ENCODE data around the gene TULP4. TPM values are rescaled to one million over a fixed set of nuclear protein-coding genes. Genes with fewer than 3 reads are reported as not detected.

TULP4 gene
- total RNA-seq, 4 donors from 2014 or later, result 129 to 170 (median 156) TPM

DNA sequence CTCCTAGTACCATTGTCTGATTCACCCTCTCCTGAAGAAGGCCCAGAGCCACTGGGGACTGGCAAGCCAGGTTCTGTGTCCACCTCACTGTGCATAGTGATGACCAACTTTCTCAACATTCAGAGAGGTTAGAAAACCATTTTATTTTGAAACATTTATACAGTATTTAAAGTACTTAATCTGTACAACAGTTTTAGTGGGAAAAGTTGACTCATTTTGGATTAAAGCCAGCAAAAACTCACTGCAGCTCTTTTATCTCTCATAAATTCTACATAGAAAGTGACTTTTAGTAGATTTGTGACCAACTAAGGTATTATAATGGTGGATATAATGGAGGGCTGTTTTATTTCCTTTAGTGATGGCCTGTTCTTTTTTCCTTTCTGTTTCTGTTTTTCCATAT is 9.7 kb downstream of the TULP4 start:
- Histone ChIP-seq H3K9me3 (no peaks in the 10 kb centered on the region), H3K27ac (replicated peaks in 1 of 4) (no peak overlapping the region), H3K27me3 (no peaks in the 10 kb centered on the region), H3K36me3 (no peaks in the 10 kb centered on the region), H3K4me1 (peaks cover 2 to 38% (median 20%) of the 10 kb centered on the region in 4 donors), H3K4me3 (no peak overlapping the region)
- DNase-seq (ENCODE audit: extremely low spot score), result no peak
- intact Hi-C loops (cut with DNase I), result no loop called here
- TF ChIP-seq EP300 (IDR thresholded peaks at IDR 0.05), result no peak

GRCh38 chr6:158322400-158322723 is 10.1 kb downstream of the TULP4 start:
- no peak for DNase-seq (ENCODE audit: extremely low spot score)
- TF ChIP-seq EP300 (IDR thresholded peaks at IDR 0.05) (no peak), POLR2A (IDR thresholded peaks at IDR 0.05; ENCODE audit: low read depth) (no peak), POLR2AphosphoS5 (IDR thresholded peaks at IDR 0.05) (no peak)
- TF ChIP-seq, protein P1, sequence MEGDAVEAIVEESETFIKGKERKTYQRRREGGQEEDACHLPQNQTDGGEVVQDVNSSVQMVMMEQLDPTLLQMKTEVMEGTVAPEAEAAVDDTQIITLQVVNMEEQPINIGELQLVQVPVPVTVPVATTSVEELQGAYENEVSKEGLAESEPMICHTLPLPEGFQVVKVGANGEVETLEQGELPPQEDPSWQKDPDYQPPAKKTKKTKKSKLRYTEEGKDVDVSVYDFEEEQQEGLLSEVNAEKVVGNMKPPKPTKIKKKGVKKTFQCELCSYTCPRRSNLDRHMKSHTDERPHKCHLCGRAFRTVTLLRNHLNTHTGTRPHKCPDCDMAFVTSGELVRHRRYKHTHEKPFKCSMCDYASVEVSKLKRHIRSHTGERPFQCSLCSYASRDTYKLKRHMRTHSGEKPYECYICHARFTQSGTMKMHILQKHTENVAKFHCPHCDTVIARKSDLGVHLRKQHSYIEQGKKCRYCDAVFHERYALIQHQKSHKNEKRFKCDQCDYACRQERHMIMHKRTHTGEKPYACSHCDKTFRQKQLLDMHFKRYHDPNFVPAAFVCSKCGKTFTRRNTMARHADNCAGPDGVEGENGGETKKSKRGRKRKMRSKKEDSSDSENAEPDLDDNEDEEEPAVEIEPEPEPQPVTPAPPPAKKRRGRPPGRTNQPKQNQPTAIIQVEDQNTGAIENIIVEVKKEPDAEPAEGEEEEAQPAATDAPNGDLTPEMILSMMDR (IDR thresholded peaks at IDR 0.05), result no peak
- Histone ChIP-seq H3K27me3 (no peaks in the 10 kb centered on the region), H3K4me1 (peaks cover 2 to 38% (median 20%) of the 10 kb centered on the region in 4 donors), H3K9me3 (no peaks in the 10 kb centered on the region), H3K36me3 (no peaks in the 10 kb centered on the region), H3K27ac (replicated peaks in 1 of 4) (no peak overlapping the region), H3K4me3 (no peak overlapping the region)
- intact Hi-C loops (cut with DNase I), result no loop called here

DNA sequence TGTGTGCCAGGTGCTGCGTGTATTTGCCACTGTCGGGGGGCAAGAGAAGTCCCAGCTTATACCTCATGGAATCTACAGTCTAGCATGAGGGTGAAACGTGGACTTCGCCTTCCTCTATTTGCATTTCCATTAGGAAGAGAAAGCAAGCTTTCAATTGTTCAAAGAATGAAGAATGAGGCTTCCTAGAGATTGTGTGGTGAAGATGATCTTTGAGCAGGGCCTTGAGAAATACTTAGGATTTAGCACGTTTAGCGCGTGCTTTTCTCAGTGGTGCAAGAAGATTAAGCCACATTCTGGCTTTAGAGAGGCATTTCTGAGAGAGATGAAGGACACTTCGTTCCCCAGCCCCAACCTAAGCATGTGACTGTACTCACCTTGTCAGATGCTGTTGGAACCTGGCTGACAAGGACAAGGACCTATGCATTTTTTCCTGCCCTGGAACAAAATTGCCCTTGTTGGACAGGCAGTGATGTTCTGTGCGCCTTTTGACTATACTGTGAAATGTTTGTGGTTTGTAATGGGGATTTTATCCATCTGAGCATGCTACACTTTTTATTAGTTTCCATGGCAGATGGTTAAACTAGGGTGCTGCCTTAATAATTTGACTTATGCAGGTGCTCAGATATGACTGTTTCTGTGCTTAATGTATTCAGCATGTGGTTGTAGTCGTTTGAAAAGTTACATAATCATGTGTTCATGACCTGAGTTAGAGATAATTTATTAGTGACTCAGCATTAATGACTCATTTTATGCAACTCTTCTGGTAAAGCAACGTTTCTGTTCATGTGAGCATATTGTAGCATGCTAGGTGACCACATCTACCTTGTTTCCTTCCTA is 10.7 kb downstream of the TULP4 start:
- no peaks in the 10 kb centered on the region for H3K27me3 ChIP-seq
- WGBS, result 77% methylated on average over 10 of the region's 11 CpGs
- no peaks in the 10 kb centered on the region for H3K36me3 ChIP-seq
- TF ChIP-seq EP300 (IDR thresholded peaks at IDR 0.05) (no peak), POLR2AphosphoS5 (IDR thresholded peaks at IDR 0.05) (no peak), POLR2A (IDR thresholded peaks at IDR 0.05; ENCODE audit: low read depth) (no peak)
- TF ChIP-seq, protein P1 (IDR thresholded peaks at IDR 0.05), result no peak
- H3K4me1 ChIP-seq, result peaks cover 2 to 38% (median 20%) of the 10 kb centered on the region in 4 donors
- H3K27ac ChIP-seq (replicated peaks in 1 of 4), result no peak overlapping the region
- no peaks in the 10 kb centered on the region for H3K9me3 ChIP-seq
- intact Hi-C loops (cut with DNase I), result no loop called here
- DNase-seq (ENCODE audit: extremely low spot score), result no peak
- no peak overlapping the region for H3K4me3 ChIP-seq

GRCh38 chr6:158323561-158323958 is 11.3 kb downstream of the TULP4 start:
- no peak for DNase-seq (ENCODE audit: extremely low spot score)
- H3K27me3 ChIP-seq, result no peaks in the 10 kb centered on the region
- no peak overlapping the region for H3K4me3 ChIP-seq
- no peaks in the 10 kb centered on the region for H3K9me3 ChIP-seq
- no peak for TF ChIP-seq EP300 (IDR thresholded peaks at IDR 0.05)
- TF ChIP-seq POLR2A (IDR thresholded peaks at IDR 0.05; ENCODE audit: low read depth), result no peak
- TF ChIP-seq POLR2AphosphoS5 (IDR thresholded peaks at IDR 0.05), result no peak
- TF ChIP-seq, protein P1 (IDR thresholded peaks at IDR 0.05), result no peak
- peaks cover 2 to 38% (median 20%) of the 10 kb centered on the region in 4 donors for H3K4me1 ChIP-seq
- 95% methylated on average over 2 of the region's 2 CpGs for WGBS
- intact Hi-C loops (cut with DNase I), result no loop called here
- no peak overlapping the region for H3K27ac ChIP-seq (replicated peaks in 1 of 4)
- H3K36me3 ChIP-seq, result no peaks in the 10 kb centered on the region

GRCh38 chr6:158324136-158324535 is 11.9 kb downstream of the TULP4 start:
- Histone ChIP-seq H3K27ac (replicated peaks in 1 of 4) (no peak overlapping the region), H3K27me3 (no peaks in the 10 kb centered on the region), H3K4me3 (no peak overlapping the region), H3K9me3 (no peaks in the 10 kb centered on the region), H3K4me1 (peaks cover 2 to 38% (median 21%) of the 10 kb centered on the region in 4 donors), H3K36me3 (no peaks in the 10 kb centered on the region)
- no peak for DNase-seq (ENCODE audit: extremely low spot score)
- 83% methylated on average over 5 of the region's 5 CpGs for WGBS
- intact Hi-C loops (cut with DNase I), result no loop called here
- TF ChIP-seq, protein P1 (IDR thresholded peaks at IDR 0.05), result no peak
- no peak for TF ChIP-seq POLR2A (IDR thresholded peaks at IDR 0.05; ENCODE audit: low read depth)
- TF ChIP-seq EP300 (IDR thresholded peaks at IDR 0.05), result no peak
- no peak for TF ChIP-seq POLR2AphosphoS5 (IDR thresholded peaks at IDR 0.05)
